ENCODE data around the gene SULF2.

DNA sequence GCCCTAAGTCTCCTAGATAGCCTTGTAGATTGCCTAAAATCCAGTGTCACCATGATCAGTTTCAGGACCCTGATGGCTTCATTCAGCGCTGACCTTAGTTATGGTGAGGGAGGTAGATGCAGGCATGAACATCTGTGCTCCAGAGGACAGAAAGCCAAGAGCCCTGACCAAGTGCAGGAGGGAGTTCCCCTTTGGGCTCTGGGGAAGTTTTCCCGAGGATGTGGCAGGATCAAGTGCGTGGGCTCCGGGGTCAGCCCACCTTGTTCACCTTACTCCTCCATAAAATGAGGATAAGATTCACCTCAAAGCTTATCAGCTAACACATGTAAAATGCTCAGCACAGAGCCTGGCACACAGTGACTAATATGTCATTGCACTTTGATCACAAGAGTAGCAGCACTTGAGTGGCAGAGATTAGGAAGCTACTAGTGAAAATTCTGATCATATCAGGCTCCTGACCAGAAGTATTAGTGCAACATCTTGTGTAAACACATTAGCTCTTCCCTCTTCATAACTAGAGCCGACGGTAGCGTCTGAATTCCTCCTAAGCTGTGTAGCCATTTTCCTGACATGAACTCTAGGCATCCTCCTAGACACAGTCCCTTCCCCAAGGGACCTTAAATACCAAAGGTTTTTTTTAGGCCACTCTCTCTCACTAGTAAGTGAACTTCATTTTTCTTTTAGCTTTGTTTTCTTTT, 125.2 kb downstream of the SULF2 start:
- no peak for TF ChIP-seq EZH2 (IDR thresholded peaks at IDR 0.05; ENCODE audit: borderline replicate concordance, insufficient read depth, low read depth, low read length, poor library complexity, severe bottlenecking)
- TF ChIP-seq, protein P1, sequence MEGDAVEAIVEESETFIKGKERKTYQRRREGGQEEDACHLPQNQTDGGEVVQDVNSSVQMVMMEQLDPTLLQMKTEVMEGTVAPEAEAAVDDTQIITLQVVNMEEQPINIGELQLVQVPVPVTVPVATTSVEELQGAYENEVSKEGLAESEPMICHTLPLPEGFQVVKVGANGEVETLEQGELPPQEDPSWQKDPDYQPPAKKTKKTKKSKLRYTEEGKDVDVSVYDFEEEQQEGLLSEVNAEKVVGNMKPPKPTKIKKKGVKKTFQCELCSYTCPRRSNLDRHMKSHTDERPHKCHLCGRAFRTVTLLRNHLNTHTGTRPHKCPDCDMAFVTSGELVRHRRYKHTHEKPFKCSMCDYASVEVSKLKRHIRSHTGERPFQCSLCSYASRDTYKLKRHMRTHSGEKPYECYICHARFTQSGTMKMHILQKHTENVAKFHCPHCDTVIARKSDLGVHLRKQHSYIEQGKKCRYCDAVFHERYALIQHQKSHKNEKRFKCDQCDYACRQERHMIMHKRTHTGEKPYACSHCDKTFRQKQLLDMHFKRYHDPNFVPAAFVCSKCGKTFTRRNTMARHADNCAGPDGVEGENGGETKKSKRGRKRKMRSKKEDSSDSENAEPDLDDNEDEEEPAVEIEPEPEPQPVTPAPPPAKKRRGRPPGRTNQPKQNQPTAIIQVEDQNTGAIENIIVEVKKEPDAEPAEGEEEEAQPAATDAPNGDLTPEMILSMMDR (IDR thresholded peaks at IDR 0.05) = no peak
